Spleen (tissue), 11 donors: Measurements from ENCODE around the gene HMOX2. TPM values are rescaled to one million over a fixed set of nuclear protein-coding genes. Genes with fewer than 3 reads are reported as not detected.

Source experiments
- DNase-seq: peaks from one replicate; pipeline ENCODE4 v3.0.0-alpha.2; 2020
- H3K27ac ChIP-seq, 8 donors: fragments of 200-600 bp; sonication (generic) in 7 of 8; 1 replicate in 4 of 8; 2 replicates in 4 of 8; pipeline versions ENCODE4 v1.5.0 to v1.8.0; 2016 to 2021; ENCODE audit warnings: inconsistent platforms in 4 of 8, mild to moderate bottlenecking in 4 of 8, moderate library complexity in 1 of 8
- H3K27me3 ChIP-seq, 7 donors: fragments of 200-600 bp; sonication (generic) in 6 of 7; replicated peaks in 1 of 7; 1 replicate in 4 of 7; 2 replicates in 3 of 7; pipeline versions ENCODE4 v1.5.0 to v1.8.0; 2016 to 2021; ENCODE audit warnings: inconsistent platforms in 3 of 7, mild to moderate bottlenecking in 1 of 7
- H3K36me3 ChIP-seq, 6 donors: fragments of 200-600 bp; sonication (generic) in 5 of 6; 1 replicate in 4 of 6; 2 replicates in 2 of 6; pipeline versions ENCODE4 v1.5.0 to v1.8.0; 2016 to 2021; ENCODE audit warnings: inconsistent platforms in 2 of 6
- H3K4me1 ChIP-seq, 6 donors: fragments of 200-600 bp; sonication (generic) in 5 of 6; 1 replicate in 3 of 6; 2 replicates in 3 of 6; pipeline versions ENCODE4 v1.5.0 to v1.8.0; 2016 to 2021; ENCODE audit warnings: inconsistent platforms in 3 of 6
- H3K4me3 ChIP-seq, 8 donors: fragments of 200-600 bp; sonication (generic) in 7 of 8; 1 replicate in 4 of 8; 2 replicates in 4 of 8; pipeline versions ENCODE4 v1.5.0 to v1.8.0; 2016 to 2021; ENCODE audit warnings: inconsistent platforms in 4 of 8, mild to moderate bottlenecking in 4 of 8, moderate library complexity in 2 of 8
- H3K9me3 ChIP-seq, 8 donors: fragments of 200-600 bp; sonication (generic) in 7 of 8; 1 replicate in 4 of 8; 2 replicates in 4 of 8; pipeline versions ENCODE4 v1.5.0 to v1.8.0; 2016 to 2021; ENCODE audit warnings: inconsistent platforms in 4 of 8
- CTCF ChIP-seq, 11 experiments: fragments of 200-600 bp in 7 of 11; fragments of 450-650 bp in 4 of 11; sonication (generic) in 4 of 11; IDR thresholded peaks in 8 of 11; conservative IDR thresholded peaks in 3 of 11; 1 replicate in 7 of 11; 2 replicates in 4 of 11; pipeline versions ENCODE4 v1.4.0 to v1.8.0; 2016 to 2021; ENCODE audit warnings: antibody characterized with exemption in 11 of 11, inconsistent platforms in 4 of 11, mild to moderate bottlenecking in 1 of 11
- POLR2A ChIP-seq, 3 donors: fragments of 450-650 bp; IDR thresholded peaks; one replicate each; pipeline ENCODE4 v1.5.1; 2017; ENCODE audit warnings: antibody characterized with exemption in 3 of 3, mild to moderate bottlenecking in 1 of 3
- POLR2AphosphoS5 ChIP-seq, 3 donors: sonication (generic); formaldehyde crosslinking; IDR thresholded peaks; one replicate each; pipeline ENCODE4 v1.5.1; 2017; ENCODE audit warnings: antibody characterized with exemption in 3 of 3
- WGBS, 5 donors: extraction: QIAGEN DNeasy Blood & Tissue Kit in 3 of 5; methylation state at CpG; one replicate each; pipeline versions ENCODE4 v1.1.5 to v1.1.7; 2013 to 2018; 5-methylcytosine and 5-hydroxymethylcytosine counted together
- intact Hi-C: fragments of 100-400 bp; cut with DNase I; formaldehyde crosslinking; loops from one replicate; pipeline ENCODE4 v1.15.0; 2023; ENCODE audit warnings: low total_unique reads
- polyA plus RNA-seq, 3 donors: library from polyadenylated mRNA; stranded (reverse); fragments of 200-250 nt; gene quantifications; one replicate each; pipeline ENCODE4 v1.2.1, GENCODE V29; 2013
- total RNA-seq, 7 donors: library from RNA; depleted of rRNA in 3 of 7; stranded (reverse); fragments of >200 nt in 3 of 7; fragmentation: NEBNext Ultra II Directional in 4 of 7; extraction: Animal tissue kit (Norgen Biotek cat#: 25700) in 4 of 7; gene quantifications; one replicate each; pipeline versions ENCODE4 v1.1.0 to v1.2.1, GENCODE V29; 2016 to 2021
- donor health status: healthy with polysubstance abuse.
- donor health status: DM: no; HTN: no; CAD: no; lungs with moderate emphysema.
- donor health status: DM: no; HTN: no; CAD: no.
- donor health status: Bipolar disorder and iron deficiency.
- donor health status: healthy.
- donor health status: DM: no; HTN: no; CAD: no.
- donor health status: DM: yes; HTN: yes; CAD: no.

HMOX2 gene
- total and polyA plus RNA-seq, 10 donors: 26.6 to 73.8 (median 53.3) TPM

GRCh38 chr16:4510747-4511426 is 34.7 kb downstream of the HMOX2 start:
- intact Hi-C loops: no loop called here
- Histone ChIP-seq H3K4me1 (peaks cover 28 to 69% (median 50%) of the 10 kb centered on the region in 6 donors), H3K27ac (peak overlapping the region in 3 of 8 donors; percentile 14 to 46 (median 35)), H3K27me3 (no peaks in the 10 kb centered on the region), H3K9me3 (no peaks in the 10 kb centered on the region), H3K36me3 (peaks cover 4 to 84% (median 64%) of the 10 kb centered on the region in 6 donors), H3K4me3 (no peak overlapping the region)
- WGBS, 5 donors: 58 to 81% (median 71%) methylated on average over 13 to 14 of the region's 14 CpGs
- TF ChIP-seq POLR2A (IDR thresholded peaks at IDR 0.05): no peak
- TF ChIP-seq POLR2AphosphoS5 (IDR thresholded peaks at IDR 0.05): peak in 1 of 3 donors; percentile 6
- TF ChIP-seq CTCF (IDR thresholded peaks at IDR 0.05 in 8 of 11, conservative IDR thresholded peaks at IDR 0.05 in 3 of 11): no peak
- peak; percentile 59 for DNase-seq

GRCh38 chr16:4511441-4512082 is 35.4 kb downstream of the HMOX2 start:
- Histone ChIP-seq H3K4me1 (peaks cover 29 to 69% (median 50%) of the 10 kb centered on the region in 6 donors), H3K9me3 (no peaks in the 10 kb centered on the region), H3K27me3 (no peaks in the 10 kb centered on the region), H3K4me3 (no peak overlapping the region), H3K27ac (peak overlapping the region in 3 of 8 donors; percentile 14 to 46 (median 35)), H3K36me3 (peaks cover 4 to 77% (median 62%) of the 10 kb centered on the region in 6 donors)
- 69 to 80% (median 71%) methylated on average over 5 to 9 of the region's 9 CpGs for WGBS, 5 donors
- peak in 6 of 11 experiments; percentile 6 to 39 (median 14) for TF ChIP-seq CTCF (IDR thresholded peaks at IDR 0.05 in 8 of 11, conservative IDR thresholded peaks at IDR 0.05 in 3 of 11)
- no peak for TF ChIP-seq POLR2A (IDR thresholded peaks at IDR 0.05)
- peak in 1 of 3 donors; percentile 27 for TF ChIP-seq POLR2AphosphoS5 (IDR thresholded peaks at IDR 0.05)
- intact Hi-C loops: no loop called here
- DNase-seq: peak; percentile 73

DNA sequence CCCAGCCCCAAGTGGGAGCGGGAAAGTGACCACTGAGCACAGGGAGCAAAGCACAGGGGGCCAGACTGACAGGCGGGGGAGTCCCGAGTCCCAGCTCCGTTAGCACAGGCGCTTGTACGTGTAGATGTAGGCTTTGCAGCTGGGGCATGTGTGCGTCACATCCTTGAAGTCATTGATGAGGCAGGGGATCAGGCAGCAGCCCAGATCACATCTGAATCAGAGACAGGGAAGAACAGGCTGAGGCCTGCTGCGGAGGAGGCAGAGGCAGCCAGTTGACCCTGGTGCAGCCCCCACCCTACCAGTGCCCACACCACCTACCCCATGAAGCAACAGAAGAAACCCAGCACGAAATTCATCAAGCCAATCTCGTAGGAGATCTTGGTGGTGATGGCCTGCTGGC is 36.3 kb downstream of the HMOX2 start:
- Histone ChIP-seq H3K36me3 (peaks cover 4 to 68% (median 57%) of the 10 kb centered on the region in 6 donors), H3K4me1 (peaks cover 29 to 69% (median 47%) of the 10 kb centered on the region in 6 donors), H3K27me3 (no peaks in the 10 kb centered on the region), H3K9me3 (no peaks in the 10 kb centered on the region), H3K27ac (peak overlapping the region in 3 of 8 donors; percentile 79 to 89 (median 82)), H3K4me3 (no peak overlapping the region)
- 88 to 97% (median 92%) methylated on average over 10 of the region's 10 CpGs for WGBS, 5 donors
- TF ChIP-seq POLR2A (IDR thresholded peaks at IDR 0.05) (no peak), POLR2AphosphoS5 (IDR thresholded peaks at IDR 0.05) (no peak), CTCF (IDR thresholded peaks at IDR 0.05 in 8 of 11, conservative IDR thresholded peaks at IDR 0.05 in 3 of 11) (no peak)
- peak; percentile 58 for DNase-seq
- intact Hi-C loops: no loop called here
